ENCODE measurements around the gene MBNL1. TPM values are rescaled to one million over a fixed set of nuclear protein-coding genes. Genes with fewer than 3 reads are reported as not detected.

The MBNL1 gene
- total RNA-seq, 6 donors from 2014 or later = 231 to 506 (median 357) TPM

GRCh38 chr3:152360302-152360701, 91.6 kb downstream of the MBNL1 start:
- Histone ChIP-seq H3K4me1 (peaks cover 2 to 30% (median 16%) of the 10 kb centered on the region in 4 donors), H3K9me3 (no peaks in the 10 kb centered on the region), H3K36me3 (no peaks in the 10 kb centered on the region), H3K27ac (no peak overlapping the region), H3K4me3 (no peak overlapping the region), H3K27me3 (no peaks in the 10 kb centered on the region)
- ATAC-seq (ENCODE audit: low FRiP score in 2 of 2) (no peak), DNase-seq (no peak)
- WGBS, 2 donors = 68 to 69% methylated on average over 2 of the region's 2 CpGs
- no peak for TF ChIP-seq EP300 (IDR thresholded peaks at IDR 0.05)
- TF ChIP-seq POLR2AphosphoS5 (IDR thresholded peaks at IDR 0.05) = no peak
- TF ChIP-seq, protein P1, sequence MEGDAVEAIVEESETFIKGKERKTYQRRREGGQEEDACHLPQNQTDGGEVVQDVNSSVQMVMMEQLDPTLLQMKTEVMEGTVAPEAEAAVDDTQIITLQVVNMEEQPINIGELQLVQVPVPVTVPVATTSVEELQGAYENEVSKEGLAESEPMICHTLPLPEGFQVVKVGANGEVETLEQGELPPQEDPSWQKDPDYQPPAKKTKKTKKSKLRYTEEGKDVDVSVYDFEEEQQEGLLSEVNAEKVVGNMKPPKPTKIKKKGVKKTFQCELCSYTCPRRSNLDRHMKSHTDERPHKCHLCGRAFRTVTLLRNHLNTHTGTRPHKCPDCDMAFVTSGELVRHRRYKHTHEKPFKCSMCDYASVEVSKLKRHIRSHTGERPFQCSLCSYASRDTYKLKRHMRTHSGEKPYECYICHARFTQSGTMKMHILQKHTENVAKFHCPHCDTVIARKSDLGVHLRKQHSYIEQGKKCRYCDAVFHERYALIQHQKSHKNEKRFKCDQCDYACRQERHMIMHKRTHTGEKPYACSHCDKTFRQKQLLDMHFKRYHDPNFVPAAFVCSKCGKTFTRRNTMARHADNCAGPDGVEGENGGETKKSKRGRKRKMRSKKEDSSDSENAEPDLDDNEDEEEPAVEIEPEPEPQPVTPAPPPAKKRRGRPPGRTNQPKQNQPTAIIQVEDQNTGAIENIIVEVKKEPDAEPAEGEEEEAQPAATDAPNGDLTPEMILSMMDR (IDR thresholded peaks at IDR 0.05) = no peak
- no peak for TF ChIP-seq POLR2A (IDR thresholded peaks at IDR 0.05)

GRCh38 chr3:152360966-152361365, 92.2 kb downstream of the MBNL1 start:
- TF ChIP-seq POLR2AphosphoS5 (IDR thresholded peaks at IDR 0.05) = no peak
- TF ChIP-seq, protein P1 (IDR thresholded peaks at IDR 0.05) = no peak
- TF ChIP-seq POLR2A (IDR thresholded peaks at IDR 0.05) = no peak
- TF ChIP-seq EP300 (IDR thresholded peaks at IDR 0.05) = no peak
- Histone ChIP-seq H3K4me3 (no peak overlapping the region), H3K36me3 (no peaks in the 10 kb centered on the region), H3K27me3 (no peaks in the 10 kb centered on the region), H3K9me3 (no peaks in the 10 kb centered on the region), H3K27ac (no peak overlapping the region), H3K4me1 (peaks cover 2 to 30% (median 21%) of the 10 kb centered on the region in 4 donors)
- DNase-seq (no peak), ATAC-seq (ENCODE audit: low FRiP score in 2 of 2) (no peak)
- 96 to 100% methylated on average over 1 of the region's 1 CpG for WGBS, 2 donors

GRCh38 chr3:152362086-152362485, 93.4 kb downstream of the MBNL1 start:
- Histone ChIP-seq H3K27me3 (no peaks in the 10 kb centered on the region), H3K9me3 (no peaks in the 10 kb centered on the region), H3K4me3 (no peak overlapping the region), H3K4me1 (peaks cover 0 to 30% (median 21%) of the 10 kb centered on the region in 4 donors), H3K27ac (no peak overlapping the region), H3K36me3 (no peaks in the 10 kb centered on the region)
- WGBS, 2 donors = 93 to 98% methylated on average over 5 of the region's 5 CpGs
- TF ChIP-seq, protein P1 (IDR thresholded peaks at IDR 0.05) = no peak
- TF ChIP-seq POLR2AphosphoS5 (IDR thresholded peaks at IDR 0.05) (no peak), EP300 (IDR thresholded peaks at IDR 0.05) (no peak), POLR2A (IDR thresholded peaks at IDR 0.05) (no peak)
- ATAC-seq (ENCODE audit: low FRiP score in 2 of 2) = no peak
- no peak for DNase-seq

DNA sequence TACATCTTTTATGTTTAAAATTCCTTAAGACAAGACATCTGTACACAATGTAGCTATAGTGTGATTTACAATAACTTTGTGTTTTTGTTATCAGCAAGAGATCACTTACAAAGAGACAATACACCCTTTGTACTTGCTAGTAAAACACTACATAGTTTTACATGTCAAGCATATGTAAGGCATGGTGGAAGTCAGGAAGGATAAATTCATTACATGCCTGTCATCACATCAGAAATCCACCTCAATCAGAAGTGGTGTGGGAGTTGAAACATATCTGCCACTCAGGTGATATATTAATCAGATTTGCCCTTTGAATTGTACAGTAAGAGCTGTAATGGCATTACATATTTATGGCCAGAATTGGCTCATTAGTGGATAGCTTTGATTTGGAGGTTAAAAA, 95.5 kb downstream of the MBNL1 start:
- no peaks in the 10 kb centered on the region for H3K9me3 ChIP-seq
- no peak overlapping the region for H3K27ac ChIP-seq
- no peak for ATAC-seq (ENCODE audit: low FRiP score in 2 of 2)
- H3K4me3 ChIP-seq = no peak overlapping the region
- no peak for DNase-seq
- H3K27me3 ChIP-seq = no peaks in the 10 kb centered on the region
- TF ChIP-seq POLR2A (IDR thresholded peaks at IDR 0.05) (no peak), POLR2AphosphoS5 (IDR thresholded peaks at IDR 0.05) (no peak), EP300 (IDR thresholded peaks at IDR 0.05) (no peak)
- TF ChIP-seq, protein P1 (IDR thresholded peaks at IDR 0.05) = no peak
- H3K36me3 ChIP-seq = no peaks in the 10 kb centered on the region
- peaks cover 0 to 34% (median 26%) of the 10 kb centered on the region in 4 donors for H3K4me1 ChIP-seq

DNA sequence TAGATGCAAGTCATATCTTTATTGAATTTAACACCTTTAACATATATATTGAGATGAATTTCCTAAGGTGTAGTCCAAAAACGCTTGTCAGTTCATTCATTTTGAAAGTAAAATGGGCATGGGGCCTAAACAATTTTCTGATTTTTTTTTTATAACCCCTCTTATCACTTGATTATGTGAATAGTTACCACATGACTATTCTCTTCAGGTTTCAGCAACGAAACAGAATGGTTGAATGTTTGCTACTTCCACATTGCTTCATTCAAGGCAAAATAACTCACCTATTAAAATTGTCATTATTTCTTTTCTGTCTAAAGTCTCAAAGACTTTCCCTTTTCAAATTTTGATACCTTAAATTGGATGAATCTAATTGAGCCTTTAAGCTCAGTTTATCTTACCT, 96.4 kb downstream of the MBNL1 start:
- DNase-seq (no peak), ATAC-seq (ENCODE audit: low FRiP score in 2 of 2) (no peak)
- H3K27me3 ChIP-seq = no peaks in the 10 kb centered on the region
- WGBS, 2 donors = 43 to 44% methylated on average over 2 of the region's 2 CpGs
- no peaks in the 10 kb centered on the region for H3K9me3 ChIP-seq
- TF ChIP-seq POLR2AphosphoS5 (IDR thresholded peaks at IDR 0.05) = no peak
- TF ChIP-seq EP300 (IDR thresholded peaks at IDR 0.05) = no peak
- TF ChIP-seq POLR2A (IDR thresholded peaks at IDR 0.05) = no peak
- TF ChIP-seq, protein P1 (IDR thresholded peaks at IDR 0.05) = no peak
- H3K36me3 ChIP-seq = no peaks in the 10 kb centered on the region
- no peak overlapping the region for H3K4me3 ChIP-seq
- no peak overlapping the region for H3K27ac ChIP-seq
- H3K4me1 ChIP-seq = peaks cover 0 to 43% (median 28%) of the 10 kb centered on the region in 4 donors

All from upper lobe of left lung (tissue), 6 donors.